WTC11 (cell line): ENCODE measurements around the gene CAMSAP1. TPM values are rescaled to one million over a fixed set of nuclear protein-coding genes. Genes with fewer than 3 reads are reported as not detected.

Source experiments
- ATAC-seq: fragments of 200-7000 bp; cut with Tn5 transposase; 2 replicates; pipeline ENCODE4 v1.10.0; 2021; ENCODE audit warnings: mild to moderate bottlenecking, moderate library complexity
- CTCF ChIA-PET: fragments of 300-600 bp; sonication (Branson Sonifier 250); formaldehyde crosslinking; loops from one replicate; lab custom pipeline; 2021; ENCODE audit warnings: antibody characterized with exemption; lab: Charles Lee
- POLR2A ChIA-PET: fragments of 350-600 bp; sonication (Branson Sonifier 250); formaldehyde crosslinking; loops from one replicate; lab custom pipeline; 2021; ENCODE audit warnings: antibody characterized with exemption; lab: Charles Lee
- DNase-seq: peaks from one replicate; pipeline ENCODE4 v3.0.0; 2021; ENCODE audit warnings: low spot score
- H3K27ac Mint-ChIP-seq: 2 replicates; pipeline ENCODE4 v1.8.0; 2021; ENCODE audit warnings: mixed read lengths
- H3K27me3 Mint-ChIP-seq: 2 replicates; pipeline ENCODE4 v1.8.0; 2021; ENCODE audit warnings: low read depth, mild to moderate bottlenecking, moderate library complexity, mixed read lengths
- H3K36me3 Mint-ChIP-seq: 2 replicates; pipeline ENCODE4 v1.8.0; 2021; ENCODE audit warnings: mixed read lengths
- H3K4me1 Mint-ChIP-seq: 2 replicates; pipeline ENCODE4 v1.8.0; 2022; ENCODE audit warnings: mixed read lengths
- H3K4me3 Mint-ChIP-seq: 2 replicates; pipeline ENCODE4 v1.8.0; 2021; ENCODE audit warnings: mild to moderate bottlenecking, moderate library complexity, mixed read lengths
- H3K9me3 Mint-ChIP-seq: 2 replicates; pipeline ENCODE4 v1.8.0; 2021; ENCODE audit warnings: mixed read lengths
- ATF2 ChIP-seq: sonication (generic); formaldehyde crosslinking; IDR thresholded peaks from 2 replicates; pipeline ENCODE4 v1.8.1; 2022; ENCODE audit warnings: low read depth, missing genetic modification reagents, borderline replicate concordance
- E2F1 ChIP-seq: sonication (generic); formaldehyde crosslinking; IDR thresholded peaks from 2 replicates; pipeline ENCODE4 v1.8.0; 2022; ENCODE audit warnings: mild to moderate bottlenecking, missing genetic modification reagents
- E2F5 ChIP-seq: sonication (generic); formaldehyde crosslinking; IDR thresholded peaks from 2 replicates; pipeline ENCODE4 v1.8.1; 2022; ENCODE audit warnings: mild to moderate bottlenecking, moderate library complexity, missing genetic modification reagents
- ESRRA ChIP-seq: sonication (generic); formaldehyde crosslinking; IDR thresholded peaks from 2 replicates; pipeline ENCODE4 v1.8.1; 2022; ENCODE audit warnings: mild to moderate bottlenecking, missing genetic modification reagents, borderline replicate concordance
- MLX ChIP-seq: sonication (generic); formaldehyde crosslinking; IDR thresholded peaks from 2 replicates; pipeline ENCODE4 v1.8.1; 2023; ENCODE audit warnings: mild to moderate bottlenecking, missing genetic modification reagents, moderate library complexity
- MXD4 ChIP-seq: fragments of 250-450 bp; sonication (Bioruptor Pico); IDR thresholded peaks from 2 replicates; pipeline ENCODE4 v1.8.0; 2021; ENCODE audit warnings: mild to moderate bottlenecking, moderate library complexity, borderline replicate concordance
- NFYB ChIP-seq: sonication (generic); formaldehyde crosslinking; conservative IDR thresholded peaks from 2 replicates; pipeline ENCODE4 v1.8.0; 2022; ENCODE audit warnings: low read depth, missing genetic modification reagents
- PRRX2 ChIP-seq: fragments of 250-450 bp; sonication (Bioruptor Pico); IDR thresholded peaks from 2 replicates; pipeline ENCODE4 v1.8.0; 2021; ENCODE audit warnings: mild to moderate bottlenecking
- RORB ChIP-seq: fragments of 250-450 bp; sonication (Bioruptor Pico); IDR thresholded peaks from 2 replicates; pipeline ENCODE4 v1.9.0; 2021; ENCODE audit warnings: mild to moderate bottlenecking
- TEAD1 ChIP-seq: sonication (generic); formaldehyde crosslinking; IDR thresholded peaks from 2 replicates; pipeline ENCODE4 v1.8.0; 2022; ENCODE audit warnings: mild to moderate bottlenecking, missing genetic modification reagents
- TEAD4 ChIP-seq: sonication (generic); formaldehyde crosslinking; IDR thresholded peaks from 2 replicates; pipeline ENCODE4 v1.8.0; 2022; ENCODE audit warnings: mild to moderate bottlenecking, missing genetic modification reagents
- ZNF423 ChIP-seq: fragments of 250-450 bp; sonication (Bioruptor Pico); IDR thresholded peaks from 2 replicates; pipeline ENCODE4 v2.1.2; 2022; ENCODE audit warnings: mild to moderate bottlenecking, moderate library complexity
- ZNF512 ChIP-seq: sonication (generic); formaldehyde crosslinking; IDR thresholded peaks from 2 replicates; pipeline ENCODE4 v1.8.1; 2022; ENCODE audit warnings: missing genetic modification reagents, borderline replicate concordance
- total RNA-seq: library from RNA; stranded (reverse); gene quantifications from 3 replicates; pipeline ENCODE4 v1.2.3, GENCODE V29; 2021
- TF ChIP-seq, protein P1 (sequence below): sonication (generic); formaldehyde crosslinking; IDR thresholded peaks from 2 replicates; pipeline ENCODE4 v1.8.0; 2023; ENCODE audit warnings: mild to moderate bottlenecking, missing genetic modification reagents

CAMSAP1 gene
- total RNA-seq, 1 experiment from 2014 or later, result 40.5 TPM

- CTCF ChIA-PET, result no interaction called here
- Mint-ChIP-seq H3K27ac (no peak overlapping the region), H3K36me3 (peaks cover 55% of the 10 kb centered on the region)
Observed at GRCh38 chr9:135948446-135948845, 41.1 kb upstream of the CAMSAP1 start.

More at GRCh38 chr9:135948446-135948845, 41.1 kb upstream of the CAMSAP1 start:
- no peaks in the 10 kb centered on the region for H3K27me3 Mint-ChIP-seq
- no peak overlapping the region for H3K4me3 Mint-ChIP-seq
- TF ChIP-seq ATF2 (CRISPR knock-in tag), result no peak
- no peak for TF ChIP-seq ZNF512
- TF ChIP-seq E2F1, result no peak
- no peak for TF ChIP-seq TEAD1 (CRISPR knock-in tag)
- TF ChIP-seq, protein P1, sequence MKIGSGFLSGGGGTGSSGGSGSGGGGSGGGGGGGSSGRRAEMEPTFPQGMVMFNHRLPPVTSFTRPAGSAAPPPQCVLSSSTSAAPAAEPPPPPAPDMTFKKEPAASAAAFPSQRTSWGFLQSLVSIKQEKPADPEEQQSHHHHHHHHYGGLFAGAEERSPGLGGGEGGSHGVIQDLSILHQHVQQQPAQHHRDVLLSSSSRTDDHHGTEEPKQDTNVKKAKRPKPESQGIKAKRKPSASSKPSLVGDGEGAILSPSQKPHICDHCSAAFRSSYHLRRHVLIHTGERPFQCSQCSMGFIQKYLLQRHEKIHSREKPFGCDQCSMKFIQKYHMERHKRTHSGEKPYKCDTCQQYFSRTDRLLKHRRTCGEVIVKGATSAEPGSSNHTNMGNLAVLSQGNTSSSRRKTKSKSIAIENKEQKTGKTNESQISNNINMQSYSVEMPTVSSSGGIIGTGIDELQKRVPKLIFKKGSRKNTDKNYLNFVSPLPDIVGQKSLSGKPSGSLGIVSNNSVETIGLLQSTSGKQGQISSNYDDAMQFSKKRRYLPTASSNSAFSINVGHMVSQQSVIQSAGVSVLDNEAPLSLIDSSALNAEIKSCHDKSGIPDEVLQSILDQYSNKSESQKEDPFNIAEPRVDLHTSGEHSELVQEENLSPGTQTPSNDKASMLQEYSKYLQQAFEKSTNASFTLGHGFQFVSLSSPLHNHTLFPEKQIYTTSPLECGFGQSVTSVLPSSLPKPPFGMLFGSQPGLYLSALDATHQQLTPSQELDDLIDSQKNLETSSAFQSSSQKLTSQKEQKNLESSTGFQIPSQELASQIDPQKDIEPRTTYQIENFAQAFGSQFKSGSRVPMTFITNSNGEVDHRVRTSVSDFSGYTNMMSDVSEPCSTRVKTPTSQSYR (CRISPR knock-in tag), result no peak
- TF ChIP-seq E2F5 (CRISPR knock-in tag), result no peak
- TF ChIP-seq PRRX2 (CRISPR knock-in tag), result no peak
- TF ChIP-seq RORB (CRISPR knock-in tag), result no peak
- no peak for TF ChIP-seq NFYB (CRISPR knock-in tag)
- TF ChIP-seq ESRRA (CRISPR knock-in tag), result no peak
- no peak for TF ChIP-seq TEAD4 (CRISPR knock-in tag)
- no peak for TF ChIP-seq MLX
- TF ChIP-seq ZNF423 (CRISPR knock-in tag), result no peak
- no peak for TF ChIP-seq MXD4
- H3K4me1 Mint-ChIP-seq, result no peaks in the 10 kb centered on the region
- H3K9me3 Mint-ChIP-seq, result no peaks in the 10 kb centered on the region
- DNase-seq (no peak), ATAC-seq (no peak)
- POLR2A ChIA-PET, result no interaction called here
